Measurements from ENCODE around the gene EML4. TPM values are rescaled to one million over a fixed set of nuclear protein-coding genes. Genes with fewer than 3 reads are reported as not detected.

EML4 gene
- total and polyA plus RNA-seq, 10 of the 15 experiments (the other 5 are each of a cell fraction or from before 2014, with no cell fraction given), result 23.1 to 91.3 (median 77.4) TPM

- intact Hi-C loops (cut with micrococcal nuclease; ENCODE audit: unreplicated experiment), result no loop called here
- H3K27me3 ChIP-seq (replicated peaks in 1 of 2; ENCODE audit: control insufficient read depth in 2 of 2, insufficient read depth in 2 of 2, low read length in 1 of 2), result no peaks in the 10 kb centered on the region
- TF ChIP-seq CREM (IDR thresholded peaks at IDR 0.05; ENCODE audit: low read depth) (no peak), HDAC6 (IDR thresholded peaks at IDR 0.05; ENCODE audit: unreplicated experiment) (no peak), RAD21 (IDR thresholded peaks at IDR 0.05; ENCODE audit: insufficient read depth, low read depth, low read length) (no peak), ATF2 (IDR thresholded peaks at IDR 0.05; ENCODE audit: low read length) (no peak), SRF (IDR thresholded peaks at IDR 0.05; ENCODE audit: low read depth in 2 of 2, low read length in 2 of 2) (no peak), ATF7 (IDR thresholded peaks at IDR 0.05; ENCODE audit: low read depth) (no peak), EZH2 (IDR thresholded peaks at IDR 0.05; ENCODE audit: borderline replicate concordance, control insufficient read depth, low read depth, low read length) (no peak), POLR2AphosphoS5 (IDR thresholded peaks at IDR 0.05; ENCODE audit: low read length) (no peak), HDAC2 (IDR thresholded peaks at IDR 0.05) (no peak), SMAD1 (IDR thresholded peaks at IDR 0.05; ENCODE audit: low read depth, partially characterized antibody) (no peak), IKZF2 (IDR thresholded peaks at IDR 0.05) (no peak)
- TF ChIP-seq, protein P1, sequence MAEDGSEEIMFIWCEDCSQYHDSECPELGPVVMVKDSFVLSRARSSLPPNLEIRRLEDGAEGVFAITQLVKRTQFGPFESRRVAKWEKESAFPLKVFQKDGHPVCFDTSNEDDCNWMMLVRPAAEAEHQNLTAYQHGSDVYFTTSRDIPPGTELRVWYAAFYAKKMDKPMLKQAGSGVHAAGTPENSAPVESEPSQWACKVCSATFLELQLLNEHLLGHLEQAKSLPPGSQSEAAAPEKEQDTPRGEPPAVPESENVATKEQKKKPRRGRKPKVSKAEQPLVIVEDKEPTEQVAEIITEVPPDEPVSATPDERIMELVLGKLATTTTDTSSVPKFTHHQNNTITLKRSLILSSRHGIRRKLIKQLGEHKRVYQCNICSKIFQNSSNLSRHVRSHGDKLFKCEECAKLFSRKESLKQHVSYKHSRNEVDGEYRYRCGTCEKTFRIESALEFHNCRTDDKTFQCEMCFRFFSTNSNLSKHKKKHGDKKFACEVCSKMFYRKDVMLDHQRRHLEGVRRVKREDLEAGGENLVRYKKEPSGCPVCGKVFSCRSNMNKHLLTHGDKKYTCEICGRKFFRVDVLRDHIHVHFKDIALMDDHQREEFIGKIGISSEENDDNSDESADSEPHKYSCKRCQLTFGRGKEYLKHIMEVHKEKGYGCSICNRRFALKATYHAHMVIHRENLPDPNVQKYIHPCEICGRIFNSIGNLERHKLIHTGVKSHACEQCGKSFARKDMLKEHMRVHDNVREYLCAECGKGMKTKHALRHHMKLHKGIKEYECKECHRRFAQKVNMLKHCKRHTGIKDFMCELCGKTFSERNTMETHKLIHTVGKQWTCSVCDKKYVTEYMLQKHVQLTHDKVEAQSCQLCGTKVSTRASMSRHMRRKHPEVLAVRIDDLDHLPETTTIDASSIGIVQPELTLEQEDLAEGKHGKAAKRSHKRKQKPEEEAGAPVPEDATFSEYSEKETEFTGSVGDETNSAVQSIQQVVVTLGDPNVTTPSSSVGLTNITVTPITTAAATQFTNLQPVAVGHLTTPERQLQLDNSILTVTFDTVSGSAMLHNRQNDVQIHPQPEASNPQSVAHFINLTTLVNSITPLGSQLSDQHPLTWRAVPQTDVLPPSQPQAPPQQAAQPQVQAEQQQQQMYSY (CRISPR knock-in tag; IDR thresholded peaks at IDR 0.05), result no peak
- TF ChIP-seq, protein P2, sequence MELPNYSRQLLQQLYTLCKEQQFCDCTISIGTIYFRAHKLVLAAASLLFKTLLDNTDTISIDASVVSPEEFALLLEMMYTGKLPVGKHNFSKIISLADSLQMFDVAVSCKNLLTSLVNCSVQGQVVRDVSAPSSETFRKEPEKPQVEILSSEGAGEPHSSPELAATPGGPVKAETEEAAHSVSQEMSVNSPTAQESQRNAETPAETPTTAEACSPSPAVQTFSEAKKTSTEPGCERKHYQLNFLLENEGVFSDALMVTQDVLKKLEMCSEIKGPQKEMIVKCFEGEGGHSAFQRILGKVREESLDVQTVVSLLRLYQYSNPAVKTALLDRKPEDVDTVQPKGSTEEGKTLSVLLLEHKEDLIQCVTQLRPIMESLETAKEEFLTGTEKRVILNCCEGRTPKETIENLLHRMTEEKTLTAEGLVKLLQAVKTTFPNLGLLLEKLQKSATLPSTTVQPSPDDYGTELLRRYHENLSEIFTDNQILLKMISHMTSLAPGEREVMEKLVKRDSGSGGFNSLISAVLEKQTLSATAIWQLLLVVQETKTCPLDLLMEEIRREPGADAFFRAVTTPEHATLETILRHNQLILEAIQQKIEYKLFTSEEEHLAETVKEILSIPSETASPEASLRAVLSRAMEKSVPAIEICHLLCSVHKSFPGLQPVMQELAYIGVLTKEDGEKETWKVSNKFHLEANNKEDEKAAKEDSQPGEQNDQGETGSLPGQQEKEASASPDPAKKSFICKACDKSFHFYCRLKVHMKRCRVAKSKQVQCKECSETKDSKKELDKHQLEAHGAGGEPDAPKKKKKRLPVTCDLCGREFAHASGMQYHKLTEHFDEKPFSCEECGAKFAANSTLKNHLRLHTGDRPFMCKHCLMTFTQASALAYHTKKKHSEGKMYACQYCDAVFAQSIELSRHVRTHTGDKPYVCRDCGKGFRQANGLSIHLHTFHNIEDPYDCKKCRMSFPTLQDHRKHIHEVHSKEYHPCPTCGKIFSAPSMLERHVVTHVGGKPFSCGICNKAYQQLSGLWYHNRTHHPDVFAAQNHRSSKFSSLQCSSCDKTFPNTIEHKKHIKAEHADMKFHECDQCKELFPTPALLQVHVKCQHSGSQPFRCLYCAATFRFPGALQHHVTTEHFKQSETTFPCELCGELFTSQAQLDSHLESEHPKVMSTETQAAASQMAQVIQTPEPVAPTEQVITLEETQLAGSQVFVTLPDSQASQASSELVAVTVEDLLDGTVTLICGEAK (IDR thresholded peaks at IDR 0.05; ENCODE audit: borderline replicate concordance), result no peak
Measured at GRCh38 chr2:42270757-42271156, 101.6 kb downstream of the EML4 start.

More at GRCh38 chr2:42270757-42271156, 101.6 kb downstream of the EML4 start:
- Histone ChIP-seq H3K4me3 (no peak overlapping the region), H3K79me2 (ENCODE audit: control insufficient read depth, insufficient read depth, low read length) (no peaks in the 10 kb centered on the region), H2AFZ (ENCODE audit: control insufficient read depth, low read depth, low read length) (no peak overlapping the region), H3K9ac (ENCODE audit: control insufficient read depth, insufficient read depth, low read length) (no peak overlapping the region), H3K9me3 (replicated peaks; ENCODE audit: control insufficient read depth, insufficient read depth, low read length) (no peaks in the 10 kb centered on the region), H3K36me3 (ENCODE audit: control insufficient read depth in 2 of 2, insufficient read depth in 2 of 2, low read length in 1 of 2) (peaks cover 2 to 3% of the 10 kb centered on the region in 2 experiments; a peak in 3 of 4 replicates), H3K4me2 (ENCODE audit: control insufficient read depth, insufficient read depth) (no peak overlapping the region), H3K4me1 (ENCODE audit: control insufficient read depth, insufficient read depth, low read length) (no peaks in the 10 kb centered on the region; the same call in 1 of the 2 replicates), H3K27ac (ENCODE audit: control insufficient read depth, insufficient read depth) (no peak overlapping the region), H4K20me1 (ENCODE audit: control insufficient read depth, insufficient read depth) (no peaks in the 10 kb centered on the region)
- no TSS peak for BruUV-seq (replicated peaks)
- DNase-seq (ENCODE audit: low read depth, low spot score), result no peak
- SMC1A ChIA-PET (ENCODE audit: uncharacterized antibody, unreplicated experiment), result no interaction called here
- RAD21 ChIA-PET (ENCODE audit: unreplicated experiment), result no interaction called here
- ATAC-seq, result no peak
- CTCF ChIA-PET, result interaction anchor here (0.6 to 1.1 kb wide), 3 partner anchors 9 to 154 kb away, joined by 3 read pairs; no protein-coding TSS in a partner anchor
- in situ Hi-C loops (cut with MboI), result no loop called here
- WGBS (ENCODE audit: insufficient coverage, insufficient replicate concordance, low lambda C conversion rate, missing lambda C conversion rate), result 97% methylated on average over 5 of the region's 5 CpGs
- POLR2A ChIA-PET, result interaction anchor here (0.6 kb wide), 1 partner anchor 74 kb away, joined by 3 read pairs; no protein-coding TSS in a partner anchor
- FAIRE-seq, result no peak
